Mesenchymal stem cell (in vitro differentiated cells and primary cell): Measurements from ENCODE around the gene FANCI.
A peak's percentile ranks its signal among the peaks of the same experiment; 100 is the strongest.

Experiments
- DNase-seq: peaks from one replicate; pipeline ENCODE4 v3.0.0-alpha.2; 2013
- H2AFZ ChIP-seq: one replicate; pipeline ENCODE4 v1.6.1; 2013; ENCODE audit warnings: low read depth, mild to moderate bottlenecking, control low read depth, inconsistent platforms, low read length, moderate library complexity
- H2AK5ac ChIP-seq: 2 replicates; pipeline ENCODE4 v1.6.1; 2013; ENCODE audit warnings: low read length, moderate library complexity, mild to moderate bottlenecking, inconsistent platforms; ENCODE audit not compliant: severe bottlenecking
- H2BK120ac ChIP-seq: one replicate; pipeline ENCODE4 v1.6.1; 2013; ENCODE audit warnings: low read depth, mild to moderate bottlenecking, inconsistent platforms, low read length, moderate library complexity
- H2BK12ac ChIP-seq, 2 experiments: one replicate each; pipeline ENCODE4 v1.6.1; 2013; ENCODE audit warnings: inconsistent platforms in 2 of 2, low read length in 2 of 2, mild to moderate bottlenecking in 2 of 2, moderate library complexity in 2 of 2, control low read depth in 1 of 2
- H2BK15ac ChIP-seq: one replicate; pipeline ENCODE4 v1.6.1; 2013; ENCODE audit warnings: mild to moderate bottlenecking, low read depth, inconsistent platforms; ENCODE audit not compliant: poor library complexity, severe bottlenecking
- H2BK5ac ChIP-seq: 2 replicates; pipeline ENCODE4 v1.6.1; 2013; ENCODE audit warnings: low read depth, mild to moderate bottlenecking, low read length, control low read depth, inconsistent platforms; ENCODE audit not compliant: poor library complexity, severe bottlenecking
- H3K14ac ChIP-seq, 2 experiments: one replicate each; pipeline ENCODE4 v1.6.1; 2013; ENCODE audit warnings: inconsistent platforms in 2 of 2, low read length in 2 of 2, control low read depth in 1 of 2, mild to moderate bottlenecking in 1 of 2, moderate library complexity in 1 of 2
- H3K18ac ChIP-seq, 2 experiments: one replicate each; pipeline ENCODE4 v1.6.1; 2013; ENCODE audit warnings: inconsistent platforms in 2 of 2, low read length in 2 of 2, control low read depth in 1 of 2, low read depth in 1 of 2, mild to moderate bottlenecking in 1 of 2
- H3K23ac ChIP-seq, 2 experiments: one replicate each; pipeline ENCODE4 v1.6.1; 2013; ENCODE audit warnings: inconsistent platforms in 2 of 2, low read length in 2 of 2, mild to moderate bottlenecking in 2 of 2, moderate library complexity in 2 of 2, control low read depth in 1 of 2
- H3K27ac ChIP-seq: 2 replicates; pipeline ENCODE4 v1.5.1; 2013; ENCODE audit warnings: mild to moderate bottlenecking, moderate library complexity, low read length, control low read depth, inconsistent platforms; ENCODE audit not compliant: poor library complexity, severe bottlenecking
- H3K27me3 ChIP-seq, 2 experiments: 2 replicates each; pipeline versions ENCODE4 v1.6.1 to v1.7.0; 2013; ENCODE audit warnings: low read length in 2 of 2, mild to moderate bottlenecking in 2 of 2, moderate library complexity in 2 of 2, control low read depth in 1 of 2, inconsistent platforms in 1 of 2; ENCODE audit not compliant: control insufficient read depth in 1 of 2, insufficient read depth in 1 of 2
- H3K36me3 ChIP-seq, 2 experiments: 2 replicates each; pipeline versions ENCODE4 v1.6.1 to v1.7.0; 2013; ENCODE audit warnings: low read length in 2 of 2, control low read depth in 1 of 2, inconsistent platforms in 1 of 2, low read depth in 1 of 2, mild to moderate bottlenecking in 1 of 2; ENCODE audit not compliant: insufficient read depth in 2 of 2, control insufficient read depth in 1 of 2
- H3K4ac ChIP-seq, 2 experiments: one replicate each; pipeline ENCODE4 v1.6.1; 2013; ENCODE audit warnings: inconsistent platforms in 2 of 2, low read length in 2 of 2, mild to moderate bottlenecking in 2 of 2, moderate library complexity in 2 of 2, control low read depth in 1 of 2, low read depth in 1 of 2
- H3K4me1 ChIP-seq: 2 replicates; pipeline ENCODE4 v1.6.1; 2013; ENCODE audit warnings: low read depth, low read length, control low read depth; ENCODE audit not compliant: control insufficient read depth, insufficient read depth
- H3K4me2 ChIP-seq: 2 replicates; pipeline ENCODE4 v1.6.1; 2013; ENCODE audit warnings: low read length, mild to moderate bottlenecking, inconsistent platforms; ENCODE audit not compliant: poor library complexity, severe bottlenecking
- H3K4me3 ChIP-seq, 2 experiments: 2 replicates each; pipeline versions ENCODE4 v1.5.1 to v1.7.0; 2013; ENCODE audit warnings: low read length in 2 of 2, mild to moderate bottlenecking in 2 of 2, control low read depth in 1 of 2, low read depth in 1 of 2; ENCODE audit not compliant: insufficient read depth in 1 of 2
- H3K79me1 ChIP-seq: replicated peaks from 2 replicates; pipeline ENCODE4 v1.6.1; 2013; ENCODE audit warnings: mild to moderate bottlenecking, control low read depth, low read length, inconsistent platforms; ENCODE audit not compliant: poor library complexity, severe bottlenecking
- H3K9ac ChIP-seq: 2 replicates; pipeline ENCODE4 v1.7.0; 2013; ENCODE audit warnings: mild to moderate bottlenecking, low read length, moderate library complexity
- H3K9me3 ChIP-seq: 2 replicates; pipeline ENCODE4 v1.7.0; 2013; ENCODE audit warnings: mild to moderate bottlenecking, low read length; ENCODE audit not compliant: control insufficient read depth
- H4K8ac ChIP-seq: one replicate; pipeline ENCODE4 v1.6.1; 2013; ENCODE audit warnings: inconsistent platforms, mild to moderate bottlenecking, low read length, moderate library complexity
- H4K91ac ChIP-seq: one replicate; pipeline ENCODE4 v1.6.1; 2013; ENCODE audit warnings: mild to moderate bottlenecking, low read length, inconsistent platforms
- WGBS: methylation state at CpG from one replicate; pipeline ENCODE4 v1.1.7; 2013; ENCODE audit warnings: mixed read lengths; 5-methylcytosine and 5-hydroxymethylcytosine counted together

The FANCI gene

GRCh38 chr15:89321521-89322410 lies 78.0 kb downstream of the FANCI start:
- H2AK5ac ChIP-seq, result no peak overlapping the region
- H3K4me2 ChIP-seq, result no peak overlapping the region
- H2BK5ac ChIP-seq, result no peak overlapping the region
- peak overlapping the region; percentile 23 for H4K91ac ChIP-seq
- H3K9me3 ChIP-seq, result no peaks in the 10 kb centered on the region
- H3K4me3 ChIP-seq, result no peak overlapping the region
- peaks cover 64% of the 10 kb centered on the region for H3K79me1 ChIP-seq
- H3K23ac ChIP-seq, result no peak overlapping the region
- no peak overlapping the region for H2BK120ac ChIP-seq
- no peak overlapping the region for H3K27ac ChIP-seq
- H2AFZ ChIP-seq, result no peak overlapping the region
- H3K4me1 ChIP-seq, result no peaks in the 10 kb centered on the region
- no peaks in the 10 kb centered on the region for H3K27me3 ChIP-seq
- no peak overlapping the region for H2BK12ac ChIP-seq
- H2BK15ac ChIP-seq, result no peak overlapping the region
- peaks cover 90 to 100% of the 10 kb centered on the region in 2 experiments for H3K36me3 ChIP-seq
- no peak overlapping the region for H3K4ac ChIP-seq
- 96% methylated on average over 12 of the region's 17 CpGs for WGBS
- H3K14ac ChIP-seq, result no peak overlapping the region
- H4K8ac ChIP-seq, result no peak overlapping the region
- no peak overlapping the region for H3K18ac ChIP-seq
- no peak overlapping the region for H3K9ac ChIP-seq
- DNase-seq, result no peak

- Histone ChIP-seq H3K18ac (no peak overlapping the region), H2BK12ac (no peak overlapping the region), H3K14ac (no peak overlapping the region), H2AK5ac (no peak overlapping the region), H3K36me3 (peaks cover 94 to 100% of the 10 kb centered on the region in 2 experiments), H2BK5ac (no peak overlapping the region), H3K27ac (no peak overlapping the region), H3K27me3 (no peaks in the 10 kb centered on the region), H3K79me1 (peaks cover 71% of the 10 kb centered on the region), H3K4me3 (no peak overlapping the region), H3K4me2 (no peak overlapping the region), H2BK120ac (no peak overlapping the region), H3K23ac (no peak overlapping the region), H4K91ac (no peak overlapping the region), H3K4me1 (no peaks in the 10 kb centered on the region), H3K4ac (no peak overlapping the region), H2AFZ (no peak overlapping the region), H4K8ac (no peak overlapping the region), H3K9me3 (no peaks in the 10 kb centered on the region), H2BK15ac (no peak overlapping the region), H3K9ac (no peak overlapping the region)
- WGBS, result 95% methylated on average over 15 of the region's 15 CpGs
- DNase-seq, result no peak
Measured at GRCh38 chr15:89322822-89323221, 79.0 kb downstream of the FANCI start.

GRCh38 chr15:89323825-89324224 lies 80.0 kb downstream of the FANCI start:
- peaks cover 76% of the 10 kb centered on the region for H3K79me1 ChIP-seq
- H3K14ac ChIP-seq, result no peak overlapping the region
- WGBS, result 98% methylated on average over 6 of the region's 6 CpGs

DNA sequence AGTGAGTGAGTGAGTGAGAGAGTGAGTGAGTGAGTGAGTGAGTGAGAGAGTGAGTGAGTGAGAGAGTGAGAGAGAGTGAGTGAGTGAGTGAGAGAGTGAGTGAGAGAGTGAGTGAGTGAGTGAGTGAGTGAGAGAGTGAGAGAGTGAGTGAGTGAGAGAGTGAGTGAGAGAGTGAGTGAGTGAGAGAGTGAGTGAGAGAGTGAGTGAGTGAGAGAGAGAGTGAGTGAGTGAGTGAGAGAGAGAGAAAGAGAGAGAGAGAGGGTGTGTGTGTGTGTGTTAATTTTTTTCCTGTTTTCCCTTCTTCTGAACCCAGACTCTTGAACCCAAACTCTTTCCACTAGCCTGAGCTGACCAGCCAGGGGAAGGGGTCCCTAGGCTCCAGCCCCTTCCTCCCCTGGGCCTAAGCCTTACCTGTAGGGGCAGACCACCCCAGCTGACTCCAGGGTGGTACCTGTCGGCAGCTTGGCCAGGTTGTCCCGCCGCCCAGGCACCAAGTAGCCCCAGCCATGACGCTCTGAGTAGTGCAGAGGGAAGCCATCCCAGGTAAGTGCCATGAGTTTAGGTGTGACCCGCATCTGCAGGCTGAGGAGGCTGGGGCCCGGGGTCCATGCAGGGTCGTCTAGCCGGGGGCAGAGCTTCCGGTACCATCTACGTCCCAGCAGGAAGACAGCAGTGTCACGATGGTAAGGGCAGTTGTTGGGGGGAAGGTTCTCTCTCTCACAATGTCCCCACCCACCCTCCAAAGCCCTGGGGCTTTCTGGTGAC lies 81.4 kb downstream of the FANCI start:
- H3K18ac ChIP-seq, result no peak overlapping the region

More at GRCh38 chr15:89323825-89324224, 80.0 kb downstream of the FANCI start:
- Histone ChIP-seq H3K36me3 (peaks cover 96 to 100% of the 10 kb centered on the region in 2 experiments), H3K9me3 (no peaks in the 10 kb centered on the region), H3K4me1 (peaks cover 3% of the 10 kb centered on the region), H2BK5ac (no peak overlapping the region), H2BK15ac (no peak overlapping the region), H2BK12ac (no peak overlapping the region), H3K4ac (no peak overlapping the region), H3K23ac (no peak overlapping the region), H3K9ac (no peak overlapping the region), H3K27ac (no peak overlapping the region), H2AK5ac (no peak overlapping the region), H4K8ac (no peak overlapping the region), H3K27me3 (no peaks in the 10 kb centered on the region), H3K4me2 (no peak overlapping the region), H3K18ac (no peak overlapping the region), H2AFZ (no peak overlapping the region), H2BK120ac (no peak overlapping the region), H3K4me3 (no peak overlapping the region), H4K91ac (no peak overlapping the region)
- DNase-seq, result no peak

More for the DNA sequence above, 81.4 kb downstream of the FANCI start:
- no peak overlapping the region for H2AFZ ChIP-seq
- H2BK5ac ChIP-seq, result no peak overlapping the region
- no peak overlapping the region for H2BK120ac ChIP-seq
- no peak overlapping the region for H3K27ac ChIP-seq
- no peak overlapping the region for H3K4ac ChIP-seq
- 97% methylated on average over 8 of the region's 11 CpGs for WGBS
- H3K4me2 ChIP-seq, result no peak overlapping the region
- H3K9me3 ChIP-seq, result no peaks in the 10 kb centered on the region
- no peak overlapping the region for H4K91ac ChIP-seq
- no peak overlapping the region for H4K8ac ChIP-seq
- no peak overlapping the region for H3K14ac ChIP-seq
- H3K4me3 ChIP-seq, result no peak overlapping the region
- no peak overlapping the region for H2BK15ac ChIP-seq
- no peaks in the 10 kb centered on the region for H3K27me3 ChIP-seq
- H3K23ac ChIP-seq, result no peak overlapping the region
- no peak for DNase-seq
- H3K9ac ChIP-seq, result no peak overlapping the region
- peaks cover 8% of the 10 kb centered on the region for H3K4me1 ChIP-seq
- no peak overlapping the region for H2BK12ac ChIP-seq
- H3K79me1 ChIP-seq, result peaks cover 77% of the 10 kb centered on the region
- H3K36me3 ChIP-seq, result peaks cover 96 to 100% of the 10 kb centered on the region in 2 experiments
- no peak overlapping the region for H2AK5ac ChIP-seq
